NCI-H2171 treated with DMSO at 0.1 percent for 48 hours (cell line): ENCODE data around the gene CD74.
A peak's percentile ranks its signal among the peaks of the same experiment; 100 is the strongest.
"Not testable (repeated sequence)": the region's sequence is repeated elsewhere in the genome, so short reads cannot be mapped to it uniquely, and the experiment has no call there.

Experiments
- DNase-seq: peaks from one replicate; lab custom pipeline; 2025; lab: John Stamatoyannopoulos, UW

The CD74 gene

DNA sequence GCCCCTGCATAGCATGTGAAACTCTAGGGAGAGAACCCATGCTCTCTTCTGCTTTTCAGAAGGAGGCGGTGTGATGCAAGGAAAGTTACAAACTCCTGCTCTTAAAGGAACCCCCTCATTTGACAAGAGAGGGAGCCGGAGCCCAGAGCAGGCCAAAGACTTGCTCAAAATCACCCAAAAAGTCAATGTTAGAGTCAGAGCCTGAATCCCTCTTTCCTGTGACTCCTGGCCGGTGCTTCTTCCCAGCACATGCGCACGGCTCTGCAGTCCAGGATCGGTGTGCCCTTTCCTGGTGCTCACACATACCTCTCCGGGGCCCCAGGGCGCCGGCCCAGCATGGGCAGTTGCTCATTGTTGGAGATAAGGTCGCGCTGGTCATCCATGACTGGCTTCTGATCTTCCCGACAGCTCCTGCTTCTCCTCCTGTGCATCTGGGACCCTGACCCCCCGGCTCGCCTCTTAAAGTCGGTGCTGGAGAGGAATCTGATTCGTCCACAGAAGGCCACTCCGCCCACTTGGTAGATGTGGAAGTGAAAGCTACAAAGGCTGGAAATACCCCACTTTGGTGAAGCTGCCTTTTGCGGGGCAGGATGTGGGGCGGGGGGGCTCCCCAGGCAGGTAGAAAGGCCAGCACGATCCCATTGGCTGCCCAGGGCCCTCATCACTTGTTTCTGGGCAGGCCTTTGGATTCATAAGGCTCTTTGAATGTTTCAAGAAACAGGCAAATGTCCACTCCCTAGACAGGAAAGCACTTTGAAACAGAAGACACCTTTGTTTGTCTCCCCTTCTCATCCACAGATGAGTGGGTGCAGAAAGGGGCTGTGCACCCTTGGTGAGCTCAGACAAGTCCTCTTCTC is at the start of gene CD74:
Gene CD74, minus strand, starts transcription at position 592 of the 857 bp plus-strand sequence. Its CDS starts 161 bp downstream, at position 431.
- no peak for DNase-seq

DNA sequence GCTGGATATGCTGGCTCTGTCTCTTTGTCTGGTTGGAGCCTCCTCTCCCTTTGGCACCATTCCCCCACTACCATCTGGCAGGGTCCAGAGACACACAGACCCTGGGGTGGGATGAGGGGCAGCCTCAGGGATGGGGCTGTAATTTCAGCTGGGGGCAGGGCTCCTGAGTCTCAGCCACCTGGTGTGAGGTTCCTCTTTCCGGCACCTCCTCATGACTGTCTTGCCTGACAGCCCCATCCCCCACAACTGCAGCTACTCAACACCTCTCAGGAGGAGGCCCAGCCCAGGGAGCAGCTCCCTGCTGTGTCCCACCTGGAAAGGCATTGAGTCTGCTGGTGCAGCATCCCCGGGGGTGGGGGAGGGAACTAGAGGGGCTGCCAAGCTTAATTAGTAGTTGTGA is 48.5 kb upstream of the CD74 start:
- peak; percentile 95 for DNase-seq

- no peak for DNase-seq
These were observed 48.1 kb upstream of the CD74 start for GRCh38 chr5:150460781-150461180.

DNA sequence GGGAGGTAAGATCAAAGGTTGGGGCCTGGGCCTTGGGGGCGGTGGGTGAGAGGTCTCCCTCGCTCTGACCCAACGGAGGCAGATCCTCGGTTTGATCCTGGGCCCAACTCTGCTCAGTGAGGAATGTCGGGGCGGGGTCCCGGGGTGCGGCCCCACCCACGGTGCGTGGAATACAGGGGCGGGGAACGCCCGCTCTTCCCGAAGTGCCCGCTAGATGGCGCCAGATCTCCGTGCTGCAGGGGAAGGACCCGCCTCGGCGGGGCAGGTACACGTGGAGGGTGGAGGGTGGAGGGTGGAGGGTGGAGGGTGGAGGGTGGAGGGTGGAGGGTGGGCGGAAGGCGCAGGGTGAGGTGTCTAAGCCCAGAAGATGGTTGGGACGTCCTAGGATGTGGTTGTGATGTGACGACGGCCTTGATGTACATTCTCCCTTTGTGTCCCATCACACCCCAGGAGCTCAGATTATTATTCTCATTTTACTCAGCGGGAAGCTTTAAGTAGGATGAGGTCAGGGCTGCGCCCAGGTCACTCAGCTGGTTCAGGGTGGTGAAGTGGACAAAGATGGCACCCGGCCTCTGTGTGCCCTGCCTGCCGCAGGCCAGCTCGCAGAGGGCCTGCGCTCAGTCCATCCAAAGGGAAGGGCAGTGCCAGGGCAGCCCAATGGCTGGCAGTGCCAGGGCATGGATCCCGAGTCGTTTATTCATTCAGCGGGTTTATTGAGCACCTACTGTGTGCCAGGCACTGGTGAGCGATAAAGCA is 46.3 kb upstream of the CD74 start:
- peak; percentile 56 for DNase-seq

DNA sequence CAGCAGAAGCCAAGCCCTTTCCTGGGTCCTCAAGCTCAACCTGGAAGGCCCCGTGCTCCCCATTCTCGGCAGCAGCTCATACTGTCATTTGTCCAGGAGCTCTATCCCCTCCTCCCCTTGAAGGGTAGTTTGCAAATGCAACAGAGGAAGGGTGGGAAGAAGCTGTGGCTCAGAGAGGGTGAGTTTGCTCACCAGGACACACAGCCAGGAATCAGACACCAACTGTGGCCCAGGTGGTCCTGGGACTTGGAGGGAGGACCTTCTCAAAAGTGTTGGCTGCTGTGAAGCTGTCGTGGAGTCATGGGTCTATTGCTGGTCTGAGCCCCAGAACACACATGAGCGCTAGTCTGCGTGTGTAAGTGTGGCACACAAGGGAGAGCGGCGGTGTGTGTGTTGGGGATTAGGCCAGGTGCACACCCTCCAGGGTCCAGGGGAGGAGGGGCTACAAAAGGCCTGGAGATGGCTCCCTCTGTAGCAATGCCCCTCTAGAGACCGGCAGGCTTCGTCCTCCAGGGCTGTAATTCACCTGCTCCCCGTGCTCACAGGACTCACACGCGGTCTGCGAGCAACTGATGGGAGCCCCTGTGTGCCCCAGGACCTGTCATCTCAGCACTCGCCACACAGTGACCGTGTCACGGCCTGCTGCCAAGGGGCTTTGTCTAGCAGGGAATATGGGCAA is 45.0 kb upstream of the CD74 start:
- DNase-seq: no peak

GRCh38 chr5:150457121-150457520 is 44.4 kb upstream of the CD74 start:
- DNase-seq: no peak

GRCh38 chr5:150454492-150455229 is 42.0 kb upstream of the CD74 start:
- DNase-seq: no peak

- not testable (repeated sequence) for DNase-seq
These were observed 41.3 kb upstream of the CD74 start for GRCh38 chr5:150454027-150454426.

DNA sequence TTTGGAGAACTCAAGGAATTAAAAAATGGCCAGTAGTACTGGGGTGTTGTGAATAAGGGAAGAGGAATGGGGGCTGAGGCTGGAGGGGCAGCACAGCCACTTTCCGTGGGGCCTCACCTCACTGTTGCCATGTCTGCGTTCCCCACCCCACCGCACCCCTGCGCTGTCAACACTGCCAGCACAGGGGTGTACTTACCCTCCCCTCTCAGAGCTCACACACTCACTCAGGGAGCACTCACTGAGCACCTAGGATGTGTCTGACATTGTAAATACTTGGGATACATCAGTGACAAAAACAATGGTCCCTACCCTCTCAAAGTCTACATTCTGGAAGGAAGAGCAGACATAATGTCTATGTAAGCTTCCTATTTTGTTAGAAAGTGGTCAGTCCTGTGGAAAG is 40.2 kb upstream of the CD74 start:
- no peak for DNase-seq

DNA sequence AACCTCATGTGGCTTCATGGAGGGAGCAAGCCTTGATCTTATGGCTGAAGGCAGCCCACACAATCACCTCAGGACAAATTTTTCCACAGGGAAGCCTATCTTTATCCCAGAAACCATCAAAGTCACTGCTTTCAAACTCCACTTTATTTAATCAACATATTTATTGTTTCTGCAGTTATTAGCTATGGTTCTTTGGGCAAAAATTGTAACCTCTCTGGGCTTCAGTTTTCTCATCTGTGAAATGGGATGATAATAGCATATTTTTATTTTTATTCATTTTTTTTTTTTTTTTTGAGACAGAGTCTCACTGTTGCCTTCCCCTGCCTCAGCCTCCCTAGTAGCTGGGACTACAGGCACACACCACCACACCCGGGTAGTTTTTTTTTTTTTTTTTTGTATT is 38.9 kb upstream of the CD74 start:
- DNase-seq: no peak

GRCh38 chr5:150449517-150450339 is 37.0 kb upstream of the CD74 start, which contains the start of gene RPS14:
Gene RPS14 (minus strand): TSS chr5:150449739. CDS start chr5:150447733, 2,006 bp downstream.
- peak; percentile 90 for DNase-seq

DNA sequence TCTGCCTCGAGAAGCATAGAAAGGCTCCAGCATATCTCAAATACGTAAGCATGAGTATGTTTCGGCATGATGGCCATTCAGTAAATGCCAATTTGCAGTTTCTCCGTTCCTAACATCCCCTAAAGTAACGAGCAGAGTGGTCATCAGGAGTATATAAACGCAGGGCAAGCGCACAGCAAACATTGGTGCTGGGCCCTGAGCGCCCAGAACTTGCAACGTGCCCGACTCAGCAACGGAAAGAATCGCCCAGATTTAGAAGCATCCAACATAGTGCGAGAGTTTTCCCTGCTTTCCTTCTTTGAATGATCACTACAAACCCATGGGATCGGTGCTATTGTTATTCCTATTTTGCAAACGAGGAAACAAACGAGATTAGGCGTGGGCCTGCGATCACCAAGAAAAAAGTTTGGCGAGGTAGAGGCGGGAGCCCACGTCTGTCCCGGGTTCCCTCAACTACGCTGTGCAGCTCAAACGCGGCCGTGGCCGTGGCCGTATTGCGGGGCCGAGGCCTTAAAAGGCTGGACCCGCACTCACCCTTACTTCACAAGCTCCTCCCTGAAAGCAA is 36.3 kb upstream of the CD74 start:
- DNase-seq: no peak

- DNase-seq: no peak
These were observed 35.6 kb upstream of the CD74 start for GRCh38 chr5:150448334-150448733.

DNA sequence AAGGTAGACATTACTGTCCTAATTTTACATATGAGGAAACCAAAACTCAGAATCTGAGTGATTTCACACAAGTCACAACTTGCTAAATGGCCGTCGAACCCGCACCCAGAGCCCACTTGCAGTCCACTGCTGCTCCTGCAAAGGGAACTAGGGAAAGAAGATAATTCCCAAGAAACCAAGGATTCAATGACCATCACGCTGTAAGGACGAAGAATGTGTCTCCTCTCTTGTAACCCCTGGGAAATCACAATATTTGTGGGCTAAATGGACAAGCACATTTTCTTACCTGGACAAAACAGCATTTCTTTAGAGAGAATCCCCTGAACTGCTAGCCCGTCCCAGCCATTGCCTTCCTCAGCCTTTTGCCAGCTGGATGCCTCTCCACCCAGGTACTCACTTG is 34.5 kb upstream of the CD74 start:
- DNase-seq: no peak

DNA sequence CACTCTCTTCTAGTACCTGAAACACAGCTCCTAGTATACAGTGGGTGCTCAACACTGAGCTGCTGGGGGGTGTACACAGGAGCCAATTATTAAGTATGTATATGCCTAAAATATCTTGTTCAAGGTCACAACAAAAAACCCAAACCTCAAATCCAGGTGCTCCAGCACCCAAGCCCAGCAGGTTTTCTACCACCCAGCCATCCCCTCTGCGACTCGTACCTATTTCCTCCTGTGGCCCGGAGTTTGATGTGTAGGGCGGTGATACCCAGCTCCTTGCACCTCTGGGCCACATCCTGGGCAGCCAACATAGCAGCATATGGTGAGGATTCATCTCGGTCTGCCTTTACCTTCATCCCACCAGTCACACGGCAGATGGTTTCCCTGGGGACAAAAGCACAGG is 33.9 kb upstream of the CD74 start:
- DNase-seq: no peak

- DNase-seq: no peak
These were observed 33.4 kb upstream of the CD74 start for GRCh38 chr5:150446088-150446487.

- DNase-seq: no peak
These were observed 32.1 kb upstream of the CD74 start for GRCh38 chr5:150444770-150445169.

DNA sequence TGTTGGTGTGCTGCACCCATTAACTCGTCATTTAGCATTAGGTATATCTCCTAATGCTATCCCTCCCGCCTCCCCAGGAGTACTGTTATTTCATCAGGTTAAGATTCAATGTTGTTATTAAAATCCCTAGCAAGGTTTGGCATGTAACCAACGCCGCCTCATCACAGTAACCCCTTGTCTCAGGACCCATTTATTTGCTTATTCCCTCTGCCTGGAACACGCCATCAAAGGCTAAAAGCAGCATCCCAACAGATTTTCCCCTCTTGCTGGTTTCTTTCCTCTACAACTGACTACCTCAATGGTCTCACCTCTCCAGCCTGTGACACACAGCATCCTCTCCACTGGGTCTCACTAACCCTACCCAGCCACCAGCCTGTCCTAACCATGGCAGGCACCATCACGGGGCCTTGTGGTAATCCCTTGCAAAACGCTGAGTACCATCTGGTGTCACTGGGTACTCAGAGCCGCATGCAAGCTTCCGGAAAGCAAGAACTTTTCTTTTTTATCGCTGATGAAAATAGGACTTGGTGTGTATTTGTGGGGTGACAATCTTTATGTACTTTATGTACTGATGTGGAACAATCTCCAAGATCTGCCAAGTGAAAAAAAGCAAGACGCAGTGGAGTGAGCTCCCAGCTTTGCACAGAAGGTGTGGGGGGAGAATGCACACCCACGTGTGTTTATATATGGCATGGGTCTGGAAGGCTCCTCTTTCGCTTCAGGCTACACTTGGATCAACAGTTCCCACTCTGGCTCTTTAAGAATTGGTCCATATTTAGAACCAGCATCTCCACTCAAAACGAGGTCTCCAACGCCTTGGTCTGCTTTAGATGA is 30.7 kb upstream of the CD74 start:
- DNase-seq: no peak

GRCh38 chr5:150442699-150443080 is 30.0 kb upstream of the CD74 start:
- DNase-seq: no peak
